LoVo (cell line): ENCODE data around the gene RPL27.
"Not testable (repeated sequence)": the region's sequence is repeated elsewhere in the genome, so short reads cannot be mapped to it uniquely, and the experiment has no call there.

Experiments used
- DNase-seq: peaks from one replicate; pipeline ENCODE4 v3.0.0-alpha.2; 2016; ENCODE audit warnings: low spot score

The RPL27 gene

GRCh38 chr17:42997984-42998938 lies at the start of gene RPL27:
Gene RPL27, plus strand, starts transcription at chr17:42998419. Its CDS starts 332 bp downstream, at chr17:42998751.
- peak; percentile 99 for DNase-seq

DNA sequence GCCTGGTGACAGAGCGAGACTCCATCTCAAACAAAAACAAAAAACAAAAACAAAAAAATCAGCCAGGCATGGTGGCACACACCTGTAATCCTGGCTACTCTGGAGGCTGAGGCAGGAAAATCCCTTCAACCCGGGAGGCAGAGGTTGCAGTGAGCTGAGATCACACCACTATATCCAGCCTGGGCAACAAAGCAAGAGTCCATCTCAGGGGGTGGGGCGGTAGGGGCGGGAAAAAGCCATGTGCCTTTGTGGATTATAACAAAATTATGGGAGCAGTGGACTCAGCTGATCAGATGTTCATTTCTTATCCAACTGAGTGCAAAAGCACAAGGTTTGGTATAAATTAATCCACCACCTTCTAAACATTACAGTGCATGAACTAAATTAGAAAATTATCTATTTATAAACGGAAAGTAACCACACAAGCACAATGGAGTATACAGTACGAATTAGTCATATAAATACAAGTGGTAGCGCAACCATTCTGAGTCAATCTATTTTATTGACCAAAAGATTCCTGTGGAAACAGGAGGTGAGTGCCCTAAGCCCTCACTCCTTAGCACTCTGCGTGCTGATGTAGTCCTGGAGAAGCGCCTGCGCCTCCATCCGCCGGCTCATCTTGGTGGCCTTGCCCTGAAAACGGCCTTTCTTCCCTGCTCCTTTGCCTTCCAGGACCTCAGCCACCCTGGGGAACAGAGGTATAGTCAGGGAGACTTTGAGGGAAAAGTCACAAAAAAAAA lies 48.0 kb upstream of the RPL27 start:
- DNase-seq: no peak

DNA sequence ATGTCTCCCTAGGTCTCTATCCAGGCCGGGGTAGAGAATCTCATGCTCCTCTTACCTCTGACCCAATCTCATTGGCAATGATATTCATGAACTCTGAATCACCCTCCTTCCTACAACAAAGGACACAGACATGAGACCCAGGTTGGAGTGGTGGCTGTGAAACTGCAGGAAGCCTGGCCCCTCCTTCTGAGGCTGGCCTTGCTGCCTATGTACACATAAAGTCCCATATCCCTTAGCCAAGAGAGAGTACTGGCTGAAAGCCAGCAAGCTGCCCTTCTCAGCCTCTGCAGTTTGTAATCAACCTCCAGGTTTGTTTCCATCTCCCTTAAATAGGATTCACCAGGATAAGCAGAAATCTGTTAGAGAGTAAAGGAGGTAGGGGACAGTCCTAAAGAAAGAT lies 44.5 kb upstream of the RPL27 start:
- no peak for DNase-seq

DNA sequence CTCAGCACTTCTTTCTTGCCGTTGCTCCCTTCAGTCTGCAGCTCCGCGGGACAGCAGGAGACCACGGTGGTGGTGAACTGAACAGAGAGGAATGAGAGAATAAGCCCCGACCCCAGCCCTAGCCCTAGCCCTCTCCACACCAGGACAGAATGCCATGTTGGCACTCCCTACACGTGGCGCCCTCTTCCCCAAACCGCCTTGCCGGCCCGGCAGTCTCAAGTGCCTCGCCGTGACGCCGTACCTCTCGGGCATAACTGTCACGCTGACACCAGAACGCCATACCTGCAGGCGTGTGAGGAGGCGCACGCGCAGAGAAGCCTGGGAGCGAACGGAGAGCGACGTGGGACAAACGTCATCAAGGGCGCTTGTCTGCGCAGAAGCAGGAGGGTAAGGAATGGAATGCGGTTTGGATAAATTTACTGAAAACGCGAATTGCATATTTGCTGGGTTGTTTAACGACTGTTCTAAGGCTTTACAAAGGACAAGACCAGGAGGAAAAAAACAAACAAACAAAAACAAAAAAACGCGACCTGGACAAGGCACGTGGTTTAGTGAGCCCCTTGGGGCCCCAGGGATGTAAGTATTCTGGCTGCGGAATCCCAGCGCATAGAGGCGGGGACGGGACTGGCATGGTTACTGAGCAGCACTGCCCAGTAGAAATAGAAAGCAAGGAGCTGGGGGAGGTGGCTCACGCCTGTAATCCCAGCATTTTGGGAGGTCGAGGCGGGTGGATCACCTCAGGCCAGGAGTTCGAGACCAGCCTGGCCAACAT lies 33.9 kb upstream of the RPL27 start, which contains the start of gene AARSD1:
TSS of gene AARSD1 (minus strand) at position 294 of the 772 bp plus-strand sequence. CDS start at position 280, 14 bp downstream.
- peak; percentile 94 for DNase-seq

DNA sequence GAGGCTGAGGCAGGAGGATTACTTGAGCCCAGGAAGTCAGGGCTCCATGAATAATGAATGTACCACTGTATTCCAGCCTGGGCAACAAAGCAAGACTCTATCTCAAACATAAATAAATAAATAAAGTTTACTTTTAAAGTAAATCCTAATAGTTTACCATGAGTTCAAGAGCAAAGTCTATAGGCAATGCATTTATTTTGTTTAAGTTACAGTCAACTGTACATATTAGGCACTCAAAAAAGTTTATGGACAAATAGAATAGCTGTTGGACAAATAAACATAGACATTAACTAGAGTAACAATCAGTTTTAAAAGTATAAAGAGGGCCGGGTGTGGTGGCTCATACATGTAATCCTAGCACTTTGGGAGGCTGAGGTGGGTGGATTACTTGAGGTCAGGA lies 30.3 kb upstream of the RPL27 start:
- DNase-seq: no peak

DNA sequence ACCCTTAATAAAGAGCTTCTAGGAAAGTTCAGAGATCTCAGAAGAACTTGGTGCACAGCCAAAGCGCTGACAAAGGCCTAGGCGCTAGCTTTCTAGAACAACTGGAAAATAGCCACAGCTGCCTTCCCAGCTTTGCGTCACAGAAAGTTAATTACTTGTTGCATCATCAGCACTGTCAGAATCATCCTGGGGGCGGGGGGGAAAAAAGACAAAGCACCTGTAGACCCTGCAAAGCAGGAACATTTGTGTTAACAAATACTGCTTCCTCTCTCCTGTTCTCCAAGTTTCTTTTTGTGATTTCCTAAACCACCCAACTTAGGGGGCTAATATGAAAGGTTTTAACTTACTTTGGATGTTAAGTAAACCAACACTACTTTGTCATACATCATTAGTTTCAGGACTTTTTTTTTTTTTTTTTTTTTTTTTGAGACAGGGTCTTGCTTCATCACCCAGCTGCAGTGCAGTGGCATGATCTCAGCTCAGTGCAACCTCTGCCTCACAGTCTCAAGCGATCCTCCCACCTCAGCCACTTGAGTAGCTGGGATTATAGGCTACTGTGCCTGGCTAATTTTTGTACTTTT lies 29.1 kb upstream of the RPL27 start:
- DNase-seq: no peak

GRCh38 chr17:42971589-42971988 lies 26.6 kb upstream of the RPL27 start:
- DNase-seq: no peak

GRCh38 chr17:42973323-42973722 lies 24.9 kb upstream of the RPL27 start:
- not testable (repeated sequence) for DNase-seq

DNA sequence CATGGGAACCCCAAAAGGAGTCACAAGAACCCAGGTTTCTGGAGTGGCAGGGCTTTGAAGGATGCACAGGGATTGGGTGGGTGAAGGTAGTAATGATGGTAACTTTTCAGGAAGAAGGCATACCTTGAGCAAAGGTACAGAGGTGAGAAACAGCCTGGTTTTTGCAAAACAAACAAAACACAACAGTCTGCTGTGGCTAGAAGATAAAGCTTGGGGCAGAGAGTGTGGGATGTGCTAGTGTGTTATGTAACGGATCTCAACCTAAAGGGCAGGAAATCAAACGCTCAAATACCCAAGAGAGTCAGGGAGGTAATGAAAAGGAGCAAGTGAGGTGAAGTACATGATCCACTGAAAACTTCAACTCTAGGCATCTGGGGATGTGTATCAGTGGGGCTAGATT lies 23.0 kb upstream of the RPL27 start:
- no peak for DNase-seq

DNA sequence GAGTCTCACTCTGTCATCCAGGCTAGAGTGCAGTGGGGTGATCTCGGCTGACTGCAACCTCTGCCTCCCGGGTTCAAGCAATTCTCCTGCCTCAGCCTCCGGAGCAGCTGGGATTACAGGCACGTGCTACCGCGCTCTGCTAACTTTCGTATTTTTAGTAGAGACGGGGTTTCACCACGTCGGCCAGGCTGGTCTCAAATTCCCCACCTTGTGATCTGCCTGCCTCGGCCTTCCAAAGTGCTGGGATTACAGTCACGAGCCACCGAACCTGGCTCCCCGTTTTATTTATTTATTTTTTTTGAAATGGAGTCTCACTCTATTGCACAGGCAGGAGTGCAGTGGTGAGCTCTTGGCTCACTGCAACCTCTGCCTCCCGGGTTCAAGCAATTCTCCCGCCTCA lies 22.5 kb upstream of the RPL27 start:
- DNase-seq: not testable (repeated sequence)

DNA sequence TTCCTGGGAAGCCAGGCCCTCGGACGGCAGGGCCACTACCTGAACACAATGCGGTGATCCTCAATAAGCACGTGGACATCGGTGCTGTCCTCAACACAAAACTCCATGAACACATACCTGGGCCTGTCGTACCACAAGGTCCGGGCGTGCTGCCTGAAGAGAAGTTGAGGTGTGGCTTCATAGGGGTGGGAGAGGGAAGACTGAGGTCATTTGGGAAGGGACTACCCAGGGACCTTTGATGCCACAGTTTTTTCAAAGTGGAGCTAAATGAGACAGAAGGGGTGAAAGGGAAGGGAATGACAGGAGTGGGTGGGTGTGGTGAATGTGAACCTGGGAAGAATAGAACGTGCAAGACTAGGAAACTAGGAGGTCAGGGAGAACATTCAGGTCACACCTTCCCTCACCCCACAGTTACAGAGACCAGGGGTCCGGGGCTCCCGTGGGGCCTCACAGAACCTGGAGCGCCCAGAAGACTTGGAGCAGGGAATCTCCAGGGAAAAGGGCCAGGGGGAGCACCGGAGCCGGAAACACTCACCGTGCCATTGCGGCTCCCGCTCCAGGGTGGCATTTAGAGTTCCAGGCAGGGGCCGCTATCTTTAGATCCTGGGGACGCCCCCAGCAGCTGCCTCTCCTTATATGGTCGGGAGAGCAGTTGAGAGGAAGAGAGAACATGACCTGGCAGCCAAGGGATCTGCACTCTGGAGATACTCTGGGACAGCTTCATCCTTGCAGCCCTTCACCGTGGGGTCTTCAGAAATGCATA lies 18.5 kb upstream of the RPL27 start, which contains the start of gene PTGES3L:
TSS of gene PTGES3L (minus strand) at position 570 of the 763 bp plus-strand sequence. CDS start at position 543, 27 bp downstream.
- no peak for DNase-seq

- DNase-seq: peak; percentile 92
Measured at GRCh38 chr17:42980274-42980765, 17.9 kb upstream of the RPL27 start, which contains the start of gene RUNDC1. Gene RUNDC1, plus strand, starts transcription at chr17:42980565. Its CDS starts 12 bp downstream, at chr17:42980577.

DNA sequence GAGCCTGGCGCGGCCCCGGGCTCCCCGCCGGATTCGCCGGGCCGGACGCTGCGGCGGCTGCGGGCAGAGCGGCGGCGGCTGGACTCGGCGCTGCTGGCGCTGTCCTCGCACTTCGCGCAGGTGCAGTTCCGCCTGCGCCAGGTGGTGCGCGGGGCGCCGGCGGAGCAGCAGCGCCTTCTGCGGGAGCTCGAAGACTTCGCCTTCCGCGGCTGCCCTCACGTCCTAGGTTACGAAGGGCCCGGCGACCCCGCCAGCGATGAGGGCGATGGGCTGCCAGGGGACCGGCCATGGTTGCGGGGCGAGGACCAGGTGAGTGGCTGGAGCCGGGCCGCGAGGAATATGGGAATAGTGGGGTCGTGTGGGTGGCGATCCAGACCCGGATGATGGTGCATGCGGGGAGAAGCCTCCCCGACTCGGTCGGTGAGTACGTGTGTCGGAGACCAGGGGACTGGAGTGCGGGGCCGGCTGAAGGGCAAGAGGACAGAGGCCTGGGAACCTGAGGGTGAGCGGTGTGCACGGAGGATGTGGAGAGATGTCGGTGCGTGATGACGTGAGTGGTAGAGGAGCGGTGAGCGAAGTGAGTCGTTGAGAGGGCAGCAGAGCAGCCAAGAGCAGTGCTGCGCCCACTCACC lies 17.3 kb upstream of the RPL27 start:
- peak; percentile 58 for DNase-seq

- DNase-seq: no peak
Measured at GRCh38 chr17:42982266-42982665, 16.0 kb upstream of the RPL27 start.

GRCh38 chr17:42985225-42985624 lies 13.0 kb upstream of the RPL27 start:
- DNase-seq: no peak

DNA sequence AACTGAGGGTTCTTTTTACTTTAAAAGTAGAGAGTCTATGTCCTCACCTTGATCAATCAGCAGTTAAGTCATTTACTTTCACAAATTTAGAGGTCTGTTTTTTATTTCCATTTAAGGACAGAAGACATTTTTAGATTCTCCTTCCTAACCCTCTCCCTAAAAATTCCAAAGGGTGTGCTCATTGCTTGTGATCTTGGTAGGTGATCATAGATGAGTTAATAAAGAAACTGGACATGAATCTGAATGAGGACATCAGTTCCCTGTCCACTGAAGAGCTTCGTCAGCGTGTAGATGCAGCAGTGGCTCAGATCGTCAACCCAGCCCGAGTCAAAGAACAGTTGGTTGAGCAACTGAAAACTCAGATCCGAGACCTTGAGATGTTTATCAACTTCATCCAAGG lies 9.1 kb upstream of the RPL27 start:
- DNase-seq: no peak

- DNase-seq: no peak
Measured at GRCh38 chr17:42989726-42990652, 8.2 kb upstream of the RPL27 start.

GRCh38 chr17:42991471-42991870 lies 6.7 kb upstream of the RPL27 start:
- DNase-seq: no peak

GRCh38 chr17:42992872-42993271 lies 5.3 kb upstream of the RPL27 start:
- DNase-seq: no peak
